GM12878 (cell line): ENCODE results near the gene ROBO1. TPM values are rescaled to one million over a fixed set of nuclear protein-coding genes. Genes with fewer than 3 reads are reported as not detected.

Experiments used
- ATAC-seq: fragments of 200-7000 bp; cut with Tn5 transposase; 3 replicates; pipeline ENCODE4 v1.9.1; 2020; ENCODE audit warnings: mild to moderate bottlenecking, moderate library complexity
- BruUV-seq: library from RNA; stranded (reverse); fragments of 400-500 nt; replicated peaks from 2 replicates; lab custom pipeline; 2021; lab: Mats Ljungman, UMichigan
- CTCF ChIA-PET: fragments of 300-600 bp; sonication (Branson Sonifier 250); formaldehyde crosslinking; extraction: SDS; loops from one replicate; lab custom pipeline; 2021; ENCODE audit warnings: inconsistent platforms; lab: Yijun Ruan, JAX
- POLR2A ChIA-PET: fragments of 350-600 bp; formaldehyde crosslinking; extraction: SDS; loops from one replicate; lab custom pipeline; 2021; ENCODE audit warnings: inconsistent platforms; lab: Charles Lee
- RAD21 ChIA-PET: fragments of 300-600 bp; sonication (Branson Sonifier 250); formaldehyde crosslinking; loops from one replicate; lab custom pipeline; 2023; ENCODE audit warnings: antibody characterized with exemption; ENCODE audit not compliant: unreplicated experiment; lab: Charles Lee
- SMC1A ChIA-PET: fragments of 300-600 bp; sonication (Branson Sonifier 250); formaldehyde crosslinking; loops from one replicate; lab custom pipeline; 2023; ENCODE audit not compliant: unreplicated experiment, uncharacterized antibody; lab: Charles Lee
- DNase-seq: peaks from one replicate; pipeline ENCODE4 v3.0.0-alpha.2; 2011; ENCODE audit warnings: low read depth, low spot score
- FAIRE-seq: peaks from 3 replicates; lab custom pipeline; 2011; peaks lifted over from hg19 to GRCh38; lab: Jason Lieb, UNC
- H2AFZ ChIP-seq: 2 replicates; pipeline ENCODE4 v1.6.0; 2011; ENCODE audit warnings: low read depth, low read length, control low read depth; ENCODE audit not compliant: control insufficient read depth
- H3K27ac ChIP-seq: 2 replicates; pipeline ENCODE4 v1.5.1; 2011; ENCODE audit warnings: control low read depth; ENCODE audit not compliant: control insufficient read depth, insufficient read depth
- H3K27me3 ChIP-seq, 2 experiments: replicated peaks in 1 of 2; 2 replicates each; pipeline versions ENCODE4 v1.6.0 to v1.6.1; 2011; ENCODE audit warnings: low read length in 1 of 2; ENCODE audit not compliant: control insufficient read depth in 2 of 2, insufficient read depth in 2 of 2
- H3K36me3 ChIP-seq, 2 experiments: 2 replicates each; pipeline ENCODE4 v1.5.1; 2011; ENCODE audit warnings: low read length in 1 of 2; ENCODE audit not compliant: control insufficient read depth in 2 of 2, insufficient read depth in 2 of 2
- H3K4me1 ChIP-seq: 2 replicates; pipeline ENCODE4 v1.6.1; 2011; ENCODE audit warnings: mild to moderate bottlenecking, low read length, moderate library complexity, mixed read lengths; ENCODE audit not compliant: control insufficient read depth, insufficient read depth
- H3K4me2 ChIP-seq: 2 replicates; pipeline ENCODE4 v1.6.0; 2011; ENCODE audit warnings: control low read depth; ENCODE audit not compliant: control insufficient read depth, insufficient read depth
- H3K4me3 ChIP-seq: fragments of 200-600 bp; sonication (generic); 2 replicates; pipeline ENCODE4 v1.5.1; 2016
- H3K79me2 ChIP-seq: 2 replicates; pipeline ENCODE4 v1.6.0; 2011; ENCODE audit warnings: low read length; ENCODE audit not compliant: control insufficient read depth, insufficient read depth
- H3K9ac ChIP-seq: 2 replicates; pipeline ENCODE4 v1.8.0; 2011; ENCODE audit warnings: low read length, control low read depth, mixed read lengths; ENCODE audit not compliant: control insufficient read depth, insufficient read depth
- H3K9me3 ChIP-seq: replicated peaks from 3 replicates; pipeline ENCODE4 v1.5.1; 2011; ENCODE audit warnings: mild to moderate bottlenecking, low read length; ENCODE audit not compliant: control insufficient read depth, insufficient read depth
- H4K20me1 ChIP-seq: 2 replicates; pipeline ENCODE4 v1.6.0; 2011; ENCODE audit not compliant: control insufficient read depth, insufficient read depth
- FOS ChIP-seq: IDR thresholded peaks from 3 replicates; pipeline ENCODE4 v1.6.1; 2011; ENCODE audit warnings: borderline replicate concordance; ENCODE audit not compliant: insufficient read length; ENCODE audit errors: extremely low read depth
- IKZF1 ChIP-seq: fragments of 450-650 bp; conservative IDR thresholded peaks from 2 replicates; pipeline ENCODE4 v1.6.1; 2017; ENCODE audit warnings: antibody characterized with exemption, mild to moderate bottlenecking
- IKZF2 ChIP-seq, 2 experiments: fragments of 450-650 bp; IDR thresholded peaks; 2 replicates each; pipeline ENCODE4 v1.6.1; 2017; ENCODE audit warnings: mild to moderate bottlenecking in 2 of 2, moderate library complexity in 2 of 2
- MEF2A ChIP-seq: IDR thresholded peaks from 2 replicates; pipeline ENCODE4 v1.6.1; 2011; ENCODE audit warnings: low read depth, mild to moderate bottlenecking, low read length, moderate library complexity; ENCODE audit not compliant: insufficient read depth
- RAD21 ChIP-seq: IDR thresholded peaks from 2 replicates; pipeline ENCODE4 v1.6.1; 2011; ENCODE audit warnings: mild to moderate bottlenecking, low read depth, low read length, moderate library complexity; ENCODE audit not compliant: insufficient read depth
- ZNF217 ChIP-seq: fragments of 450-650 bp; IDR thresholded peaks from 2 replicates; pipeline ENCODE4 v1.6.1; 2017; ENCODE audit warnings: antibody characterized with exemption, mild to moderate bottlenecking
- ZNF622 ChIP-seq: fragments of 450-650 bp; IDR thresholded peaks from 2 replicates; pipeline ENCODE4 v1.6.1; 2017; ENCODE audit warnings: mild to moderate bottlenecking, inconsistent platforms
- WGBS: methylation state at CpG from one replicate; pipeline ENCODE4 v1.1.6; 2016; ENCODE audit warnings: low lambda C conversion rate; ENCODE audit not compliant: insufficient replicate concordance, insufficient coverage; ENCODE audit errors: missing lambda C conversion rate; 5-methylcytosine and 5-hydroxymethylcytosine counted together
- in situ Hi-C: fragments of 300-500 bp; cut with MboI; formaldehyde crosslinking; loops from 9 replicates; pipeline ENCODE4 v1.14.3; 2018; ENCODE audit warnings: mixed read lengths
- intact Hi-C: fragments of 100-400 bp; cut with micrococcal nuclease; formaldehyde crosslinking; loops from one replicate; pipeline ENCODE4 v1.14.2; 2022; ENCODE audit not compliant: unreplicated experiment
- polyA plus RNA-seq, 11 experiments: library from polyadenylated mRNA; depleted of rRNA in 4 of 11; unstranded in 6 of 11; stranded (reverse) in 5 of 11; fragments of >200 nt; fragmentation: Nextera tagmentation in 4 of 11; fragmentation: Illumina TruSeq in 1 of 11; extraction: Ambion mirVana in 4 of 11; extraction: Trizol in 1 of 11; gene quantifications; 1 replicate in 1 of 11; 2 replicates in 10 of 11; pipeline versions ENCODE4 v1.2.1 to v1.2.3, GENCODE V29; 2011 to 2016; ENCODE audit warnings: inconsistent platforms in 2 of 11, missing spikeins in 2 of 11, low read depth in 1 of 11
- total RNA-seq, 4 experiments: library from RNA; depleted of rRNA in 3 of 4; stranded (reverse); fragments of >200 nt in 3 of 4; fragmentation: Illumina TruSeq in 1 of 4; extraction: Trizol in 1 of 4; gene quantifications; 2 replicates each; pipeline versions ENCODE4 v1.2.1 to v1.2.3, GENCODE V29; 2013 to 2021
- TF ChIP-seq, protein P1 (sequence below): fragments of 150-350 bp; IDR thresholded peaks from 2 replicates; pipeline ENCODE4 v1.6.1; 2014; ENCODE audit warnings: mild to moderate bottlenecking, low read depth, low read length
- TF ChIP-seq, protein P2 (sequence below): fragments of 450-650 bp; formaldehyde crosslinking; IDR thresholded peaks from 2 replicates; pipeline ENCODE4 v1.4.0; 2022; ENCODE audit warnings: mild to moderate bottlenecking, moderate library complexity
- TF ChIP-seq, protein P3 (sequence below): IDR thresholded peaks from 2 replicates; pipeline ENCODE4 v1.6.1; 2011; ENCODE audit warnings: low read depth, low read length, improper control_type of control experiment, borderline replicate concordance

Gene ROBO1
- total and polyA plus RNA-seq, 10 of the 15 experiments (the other 5 are each of a cell fraction or from before 2014, with no cell fraction given): 0.29 to 46.5 (median 1.2) TPM

DNA sequence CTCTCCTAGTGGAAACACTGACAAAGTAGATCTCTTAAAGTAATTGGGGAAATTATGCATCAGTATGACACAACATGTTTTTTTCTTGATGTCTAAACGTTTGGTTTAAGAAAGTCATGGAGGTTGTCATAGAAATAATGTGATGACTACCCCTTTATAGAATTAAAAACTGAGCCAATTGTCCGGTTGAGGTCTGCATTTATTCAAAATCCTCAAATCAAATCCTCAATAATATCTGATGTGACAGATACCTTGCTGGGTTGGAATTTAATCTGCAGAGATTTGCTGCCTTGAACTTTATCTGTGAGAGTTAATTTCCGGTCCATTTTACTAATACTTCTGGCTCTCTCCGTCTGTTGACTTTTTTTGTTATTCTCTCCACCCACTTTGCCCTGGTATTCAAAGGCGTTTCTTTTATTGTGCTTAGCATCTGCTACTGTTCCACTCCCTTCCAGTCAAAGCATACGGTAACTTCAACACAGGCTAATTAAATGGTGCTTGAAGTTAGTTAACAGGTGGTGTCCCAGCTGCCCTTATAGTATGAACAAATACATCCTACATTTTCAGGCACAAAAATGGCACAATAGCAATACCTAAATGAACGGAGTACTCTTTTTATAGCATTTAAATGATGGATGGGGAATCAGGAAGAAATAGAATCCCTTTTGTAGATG lies 628.3 kb downstream of the ROBO1 start (continued):
- no peak for TF ChIP-seq RAD21
- no peak for TF ChIP-seq ZNF622
- TF ChIP-seq IKZF2 (IDR thresholded peaks at IDR 0.05): no peak
- TF ChIP-seq FOS: no peak
- no peak for TF ChIP-seq ZNF217
- TF ChIP-seq, protein P1, sequence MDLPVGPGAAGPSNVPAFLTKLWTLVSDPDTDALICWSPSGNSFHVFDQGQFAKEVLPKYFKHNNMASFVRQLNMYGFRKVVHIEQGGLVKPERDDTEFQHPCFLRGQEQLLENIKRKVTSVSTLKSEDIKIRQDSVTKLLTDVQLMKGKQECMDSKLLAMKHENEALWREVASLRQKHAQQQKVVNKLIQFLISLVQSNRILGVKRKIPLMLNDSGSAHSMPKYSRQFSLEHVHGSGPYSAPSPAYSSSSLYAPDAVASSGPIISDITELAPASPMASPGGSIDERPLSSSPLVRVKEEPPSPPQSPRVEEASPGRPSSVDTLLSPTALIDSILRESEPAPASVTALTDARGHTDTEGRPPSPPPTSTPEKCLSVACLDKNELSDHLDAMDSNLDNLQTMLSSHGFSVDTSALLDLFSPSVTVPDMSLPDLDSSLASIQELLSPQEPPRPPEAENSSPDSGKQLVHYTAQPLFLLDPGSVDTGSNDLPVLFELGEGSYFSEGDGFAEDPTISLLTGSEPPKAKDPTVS: no peak

DNA sequence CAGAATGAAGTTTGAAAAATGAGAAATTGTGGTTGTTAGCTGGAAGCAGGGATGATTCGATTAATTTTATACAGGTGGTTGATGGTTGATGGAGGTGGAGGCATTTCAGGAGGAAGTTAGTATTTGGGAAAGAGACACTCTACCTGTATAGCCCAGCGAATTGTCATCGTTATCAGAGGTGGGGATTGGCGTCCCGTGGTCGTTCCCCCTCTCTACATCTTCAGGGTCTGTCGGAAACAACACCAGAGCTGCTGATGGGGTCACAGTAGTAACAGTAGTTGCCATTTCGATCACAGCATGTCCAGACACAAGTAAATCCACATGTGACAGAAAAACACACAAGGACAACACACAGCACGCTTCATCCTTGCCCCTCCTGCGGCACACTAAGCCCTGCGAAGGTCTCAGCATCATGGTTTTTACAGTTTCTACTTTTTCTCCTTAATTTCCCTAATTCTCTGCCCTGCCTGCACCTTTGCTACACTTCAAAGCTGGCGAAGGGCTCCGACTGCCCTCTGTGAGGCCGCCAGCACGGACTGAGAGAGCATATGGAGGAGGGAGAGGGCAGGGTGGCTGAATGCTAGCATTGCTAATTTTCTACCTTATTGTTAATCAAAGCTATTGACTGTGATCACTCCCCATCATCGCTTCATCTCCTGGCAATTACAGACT lies 642.3 kb downstream of the ROBO1 start:
- Histone ChIP-seq H3K9me3 (no peaks in the 10 kb centered on the region), H4K20me1 (no peaks in the 10 kb centered on the region), H3K4me3 (no peak overlapping the region), H3K27me3 (no peaks in the 10 kb centered on the region), H3K79me2 (no peaks in the 10 kb centered on the region), H3K36me3 (no peaks in the 10 kb centered on the region), H3K27ac (no peak overlapping the region), H2AFZ (no peak overlapping the region), H3K4me1 (no peaks in the 10 kb centered on the region), H3K4me2 (no peak overlapping the region), H3K9ac (no peak overlapping the region)
- no TSS peak for BruUV-seq
- ChIA-PET SMC1A (no interaction called here), POLR2A (no interaction called here), CTCF (no interaction called here), RAD21 (no interaction called here)
- FAIRE-seq (no peak), DNase-seq (no peak), ATAC-seq (no peak)
- TF ChIP-seq MEF2A: no peak
- TF ChIP-seq IKZF1: no peak
- TF ChIP-seq, protein P2, sequence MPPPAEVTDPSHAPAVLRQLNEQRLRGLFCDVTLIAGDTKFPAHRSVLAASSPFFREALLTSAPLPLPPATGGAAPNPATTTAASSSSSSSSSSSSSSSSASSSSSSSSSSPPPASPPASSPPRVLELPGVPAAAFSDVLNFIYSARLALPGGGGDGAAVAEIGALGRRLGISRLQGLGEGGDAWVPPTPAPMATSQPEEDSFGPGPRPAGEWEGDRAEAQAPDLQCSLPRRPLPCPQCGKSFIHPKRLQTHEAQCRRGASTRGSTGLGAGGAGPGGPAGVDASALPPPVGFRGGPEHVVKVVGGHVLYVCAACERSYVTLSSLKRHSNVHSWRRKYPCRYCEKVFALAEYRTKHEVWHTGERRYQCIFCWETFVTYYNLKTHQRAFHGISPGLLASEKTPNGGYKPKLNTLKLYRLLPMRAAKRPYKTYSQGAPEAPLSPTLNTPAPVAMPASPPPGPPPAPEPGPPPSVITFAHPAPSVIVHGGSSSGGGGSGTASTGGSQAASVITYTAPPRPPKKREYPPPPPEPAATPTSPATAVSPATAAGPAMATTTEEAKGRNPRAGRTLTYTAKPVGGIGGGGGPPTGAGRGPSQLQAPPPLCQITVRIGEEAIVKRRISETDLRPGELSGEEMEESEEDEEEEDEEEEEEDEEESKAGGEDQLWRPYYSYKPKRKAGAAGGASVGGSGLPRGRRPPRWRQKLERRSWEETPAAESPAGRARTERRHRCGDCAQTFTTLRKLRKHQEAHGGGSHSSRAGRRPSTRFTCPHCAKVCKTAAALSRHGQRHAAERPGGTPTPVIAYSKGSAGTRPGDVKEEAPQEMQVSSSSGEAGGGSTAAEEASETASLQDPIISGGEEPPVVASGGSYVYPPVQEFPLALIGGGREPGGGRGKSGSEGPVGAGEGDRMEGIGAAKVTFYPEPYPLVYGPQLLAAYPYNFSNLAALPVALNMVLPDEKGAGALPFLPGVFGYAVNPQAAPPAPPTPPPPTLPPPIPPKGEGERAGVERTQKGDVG (CRISPR knock-in tag): no peak
- TF ChIP-seq, protein P3, sequence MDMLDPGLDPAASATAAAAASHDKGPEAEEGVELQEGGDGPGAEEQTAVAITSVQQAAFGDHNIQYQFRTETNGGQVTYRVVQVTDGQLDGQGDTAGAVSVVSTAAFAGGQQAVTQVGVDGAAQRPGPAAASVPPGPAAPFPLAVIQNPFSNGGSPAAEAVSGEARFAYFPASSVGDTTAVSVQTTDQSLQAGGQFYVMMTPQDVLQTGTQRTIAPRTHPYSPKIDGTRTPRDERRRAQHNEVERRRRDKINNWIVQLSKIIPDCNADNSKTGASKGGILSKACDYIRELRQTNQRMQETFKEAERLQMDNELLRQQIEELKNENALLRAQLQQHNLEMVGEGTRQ: no peak
- in situ Hi-C loops (no loop called here), intact Hi-C loops (no loop called here)
- 2% methylated on average over 16 of the region's 16 CpGs for WGBS
